OCI-LY7 (cell line): ENCODE results near the gene KBTBD12. TPM values are rescaled to one million over a fixed set of nuclear protein-coding genes. Genes with fewer than 3 reads are reported as not detected.

Experiments used
- BruUV-seq: library from RNA; stranded (reverse); fragments of 400-500 nt; replicated peaks from 2 replicates; lab custom pipeline; 2021; lab: Mats Ljungman, UMichigan
- CTCF ChIA-PET: fragments of 300-600 bp; sonication (Branson Sonifier 250); formaldehyde crosslinking; loops from one replicate; lab custom pipeline; 2022; ENCODE audit warnings: antibody characterized with exemption; ENCODE audit not compliant: unreplicated experiment; lab: Charles Lee
- POLR2A ChIA-PET: fragments of 300-600 bp; sonication (Branson Sonifier 250); formaldehyde crosslinking; loops from one replicate; lab custom pipeline; 2022; ENCODE audit warnings: antibody characterized with exemption; lab: Charles Lee
- DNase-seq: peaks from one replicate; pipeline ENCODE4 v3.0.0-alpha.2; 2015; ENCODE audit warnings: low spot score
- H2AFZ ChIP-seq: fragments of 200-600 bp; sonication (generic), shearing (Covaris generic); 2 replicates; pipeline ENCODE4 v1.6.1; 2014; ENCODE audit warnings: mild to moderate bottlenecking, antibody characterized with exemption, low read length, moderate library complexity
- H3K27ac ChIP-seq: fragments of 200-600 bp; sonication (generic); 2 replicates; pipeline ENCODE4 v1.5.1; 2014; ENCODE audit warnings: mixed run types, low read depth, mild to moderate bottlenecking, moderate library complexity, low read length, inconsistent platforms; ENCODE audit not compliant: poor library complexity, severe bottlenecking
- H3K36me3 ChIP-seq: fragments of 200-600 bp; sonication (generic); 2 replicates; pipeline ENCODE4 v1.6.1; 2014; ENCODE audit warnings: mild to moderate bottlenecking, antibody characterized with exemption, low read length, moderate library complexity, mixed read lengths; ENCODE audit not compliant: insufficient read depth
- H3K4me1 ChIP-seq: fragments of 200-600 bp; sonication (generic); 2 replicates; pipeline ENCODE4 v1.5.1; 2014; ENCODE audit warnings: mild to moderate bottlenecking, low read length; ENCODE audit not compliant: insufficient read depth, poor library complexity, severe bottlenecking
- H3K4me2 ChIP-seq: fragments of 200-600 bp; sonication (generic); 2 replicates; pipeline ENCODE4 v1.6.1; 2014; ENCODE audit warnings: mild to moderate bottlenecking, low read length
- H3K4me3 ChIP-seq: fragments of 200-600 bp; sonication (generic); 2 replicates; pipeline ENCODE4 v1.5.1; 2014; ENCODE audit warnings: mild to moderate bottlenecking, low read depth, low read length; ENCODE audit not compliant: poor library complexity, severe bottlenecking
- H3K79me2 ChIP-seq: fragments of 200-600 bp; sonication (generic); 2 replicates; pipeline ENCODE4 v1.6.1; 2016; ENCODE audit warnings: low read depth, mild to moderate bottlenecking, low read length, moderate library complexity, mixed read lengths; ENCODE audit not compliant: insufficient read depth
- H3K9me2 ChIP-seq: fragments of 200-600 bp; sonication (generic); 2 replicates; pipeline ENCODE4 v1.6.1; 2016; ENCODE audit warnings: mild to moderate bottlenecking, low read length, mixed read lengths; ENCODE audit not compliant: insufficient read depth
- H3K9me3 ChIP-seq: fragments of 200-600 bp; sonication (generic); 2 replicates; pipeline ENCODE4 v1.6.1; 2014; ENCODE audit warnings: mild to moderate bottlenecking, mixed run types, low read length, mixed read lengths
- H4K20me1 ChIP-seq: fragments of 200-600 bp; sonication (generic); 2 replicates; pipeline ENCODE4 v1.6.1; 2014; ENCODE audit warnings: mild to moderate bottlenecking, antibody characterized with exemption, low read length, moderate library complexity, mixed read lengths; ENCODE audit not compliant: insufficient read depth
- CTCF ChIP-seq: fragments of 200-600 bp; sonication (generic); conservative IDR thresholded peaks from 2 replicates; pipeline ENCODE4 v1.5.1; 2014; ENCODE audit warnings: mild to moderate bottlenecking, antibody characterized with exemption, low read length, moderate library complexity, mixed read lengths
- EZH2phosphoT487 ChIP-seq: fragments of 200-600 bp; sonication (generic); IDR thresholded peaks from 2 replicates; pipeline ENCODE4 v1.6.1; 2018; ENCODE audit warnings: low read depth, borderline replicate concordance, mild to moderate bottlenecking, mixed run types, antibody characterized with exemption, low read length, moderate library complexity, mixed read lengths
- intact Hi-C: fragments of 100-400 bp; cut with micrococcal nuclease; formaldehyde crosslinking; loops from one replicate; pipeline ENCODE4 v1.10.0; 2022; ENCODE audit not compliant: unreplicated experiment
- total RNA-seq, 2 experiments: library from RNA; depleted of rRNA in 1 of 2; stranded (reverse); fragments of >200 nt in 1 of 2; shearing (Covaris generic) in 1 of 2; gene quantifications; 2 replicates each; pipeline ENCODE4 v1.2.3, GENCODE V29; 2014 to 2022

Gene KBTBD12
- total RNA-seq, 2 experiments from 2014 or later, result not detected

- Histone ChIP-seq H3K4me1 (no peaks in the 10 kb centered on the region), H4K20me1 (no peaks in the 10 kb centered on the region), H3K4me3 (no peak overlapping the region), H2AFZ (peak overlapping the region; percentile 44; the same call in 1 of the 2 replicates), H3K79me2 (no peaks in the 10 kb centered on the region), H3K9me3 (no peaks in the 10 kb centered on the region), H3K27ac (no peak overlapping the region), H3K9me2 (no peaks in the 10 kb centered on the region), H3K4me2 (no peak overlapping the region), H3K36me3 (no peaks in the 10 kb centered on the region)
- intact Hi-C loops, result no loop called here
- peak; percentile 8 for DNase-seq
- no TSS peak for BruUV-seq
- POLR2A ChIA-PET, result no interaction called here
- CTCF ChIA-PET, result no interaction called here
- TF ChIP-seq EZH2phosphoT487 (no peak), CTCF (no peak)
Measured at GRCh38 chr3:127908202-127908601, 6.8 kb upstream of the KBTBD12 start.

- BruUV-seq, result no TSS peak
- H2AFZ ChIP-seq, result 0 out of 2 replicates have a peak overlapping the region, but pooled peaks have one; percentile 44
- H3K4me1 ChIP-seq, result no peaks in the 10 kb centered on the region
- no peak for DNase-seq
- TF ChIP-seq CTCF (no peak), EZH2phosphoT487 (no peak)
- H3K36me3 ChIP-seq, result no peaks in the 10 kb centered on the region
- no peaks in the 10 kb centered on the region for H3K9me2 ChIP-seq
- no peak overlapping the region for H3K4me3 ChIP-seq
- H3K79me2 ChIP-seq, result no peaks in the 10 kb centered on the region
- no peak overlapping the region for H3K4me2 ChIP-seq
- no peak overlapping the region for H3K27ac ChIP-seq
- H4K20me1 ChIP-seq, result no peaks in the 10 kb centered on the region
- POLR2A ChIA-PET, result interaction anchor here (0.8 to 1.2 kb wide), 2 partner anchors 14 to 316 kb away, joined by 3 read pairs; no protein-coding TSS in a partner anchor
- intact Hi-C loops, result no loop called here
- H3K9me3 ChIP-seq, result 0 out of 2 replicates have a peak, but pooled peaks cover 3% of the 10 kb centered on the region
- CTCF ChIA-PET, result no interaction called here
Measured at GRCh38 chr3:127908951-127909350, 6.1 kb upstream of the KBTBD12 start.

- Histone ChIP-seq H3K36me3 (no peaks in the 10 kb centered on the region), H3K4me2 (no peak overlapping the region), H3K79me2 (no peaks in the 10 kb centered on the region), H3K27ac (no peak overlapping the region), H4K20me1 (no peaks in the 10 kb centered on the region), H3K4me3 (no peak overlapping the region), H3K4me1 (no peaks in the 10 kb centered on the region), H3K9me2 (no peaks in the 10 kb centered on the region), H3K9me3 (0 out of 2 replicates have a peak, but pooled peaks cover 3% of the 10 kb centered on the region), H2AFZ (no peak overlapping the region)
- no peak for DNase-seq
- CTCF ChIA-PET, result no interaction called here
- intact Hi-C loops, result no loop called here
- BruUV-seq, result no TSS peak
- TF ChIP-seq CTCF (no peak), EZH2phosphoT487 (no peak)
- POLR2A ChIA-PET, result interaction anchor here (1.2 kb wide), 1 partner anchor 14 kb away, joined by 3 read pairs; no protein-coding TSS in a partner anchor
Measured at GRCh38 chr3:127909646-127910045, 5.4 kb upstream of the KBTBD12 start.
